ENCODE data around the gene INVS.
"Not testable (repeated sequence)": the region's sequence is repeated elsewhere in the genome, so short reads cannot be mapped to it uniquely, and the experiment has no call there.

The INVS gene

DNA sequence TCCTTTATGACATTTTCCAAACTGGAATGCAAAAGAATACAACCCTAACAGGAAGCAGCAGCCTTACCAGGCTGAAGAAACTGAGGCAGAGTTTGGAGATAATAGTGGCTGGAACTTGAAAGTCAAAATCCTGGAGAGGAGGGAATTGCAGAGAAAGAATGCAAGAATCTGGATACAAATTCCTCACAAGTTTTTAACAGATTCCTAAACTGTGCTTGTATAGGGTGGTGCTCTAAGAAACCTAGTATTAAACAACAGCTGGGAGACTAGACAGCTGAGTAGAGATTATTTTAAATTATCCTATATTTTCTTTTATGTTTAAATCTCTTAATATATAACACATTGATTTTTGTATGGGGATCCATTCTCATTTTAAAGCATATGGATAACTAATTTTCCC, 30.7 kb downstream of the INVS start:
- DNase-seq, result no peak

DNA sequence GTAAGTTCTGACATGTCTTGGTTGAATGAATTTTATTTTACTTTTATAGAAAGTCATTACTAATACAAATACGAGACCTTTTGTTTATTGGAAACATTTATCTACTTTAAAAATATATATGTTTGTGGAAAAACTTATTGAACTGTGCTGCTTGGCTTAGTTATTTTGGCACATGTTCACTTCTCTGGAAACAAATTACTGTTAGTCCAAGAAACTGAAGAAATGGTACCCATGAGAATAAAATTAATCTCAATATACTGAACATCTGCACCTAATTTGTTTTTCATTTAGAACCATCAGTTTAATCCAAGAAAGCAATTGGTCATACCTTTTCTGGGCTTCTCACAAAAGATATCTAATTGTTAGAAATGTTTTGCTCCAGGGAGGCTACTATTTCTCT, 32.2 kb downstream of the INVS start:
- DNase-seq, result no peak

DNA sequence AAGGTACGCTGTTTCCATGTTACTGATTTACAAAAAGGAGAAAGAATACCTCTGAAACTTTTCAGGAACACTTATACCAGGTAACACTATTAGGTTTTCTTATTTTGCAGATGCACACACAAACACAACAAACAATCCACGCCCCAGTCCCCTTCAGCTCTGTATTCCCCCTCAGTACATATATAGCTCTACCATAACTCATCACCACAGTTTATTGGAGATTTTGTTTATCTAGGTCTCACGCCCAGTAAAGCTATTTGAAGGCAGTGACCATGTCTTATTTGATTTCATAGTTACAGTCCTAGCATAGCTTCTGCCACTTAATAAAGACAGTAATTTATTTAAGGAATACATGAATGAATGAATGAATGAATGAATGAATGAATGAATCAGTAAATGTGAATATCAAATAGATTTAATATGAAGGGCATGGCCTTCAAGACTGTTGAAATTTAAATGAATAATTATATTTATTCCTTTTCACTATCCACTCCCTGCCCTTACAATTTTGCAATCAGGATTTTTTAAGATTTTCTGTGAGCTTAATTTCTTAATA, 32.9 kb downstream of the INVS start:
- DNase-seq, result no peak

DNA sequence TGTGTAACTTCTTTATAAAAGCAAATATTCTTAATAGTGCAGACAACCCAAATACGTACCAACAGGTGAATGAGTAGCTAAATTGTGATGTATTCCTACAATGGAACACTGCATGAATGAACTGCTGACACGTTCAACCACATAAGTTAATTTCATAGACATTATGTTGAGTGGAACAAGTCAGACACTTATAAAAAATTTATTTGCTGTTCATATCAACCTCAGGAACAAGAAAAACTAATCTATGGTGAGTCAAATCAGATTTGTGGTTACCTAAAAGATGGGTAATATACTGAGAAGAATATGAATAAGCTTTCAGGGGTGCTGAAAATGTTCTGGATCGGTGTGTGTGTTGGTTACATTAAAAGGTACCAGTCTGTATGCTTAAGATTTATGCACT, 35.7 kb downstream of the INVS start:
- no peak for DNase-seq

DNA sequence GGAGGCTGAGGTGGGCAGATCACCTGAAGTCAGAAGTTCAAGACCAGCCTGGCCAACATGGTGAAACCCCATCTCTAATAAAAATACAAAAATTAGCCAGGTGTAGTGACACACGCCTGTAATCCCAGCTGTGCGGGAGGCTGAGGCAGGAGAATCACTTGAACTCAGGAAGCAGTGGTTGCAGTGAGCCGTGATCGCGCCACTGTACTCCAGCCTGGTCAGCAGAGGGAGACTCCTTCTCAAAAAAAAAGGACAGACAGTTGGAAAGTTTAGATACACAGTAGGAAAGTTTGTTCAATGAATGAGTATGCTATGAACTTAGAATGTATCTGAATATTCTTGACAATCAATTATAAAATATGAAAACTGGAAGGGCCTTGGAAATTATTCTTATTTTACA, 37.8 kb downstream of the INVS start:
- DNase-seq, result not testable (repeated sequence)

DNA sequence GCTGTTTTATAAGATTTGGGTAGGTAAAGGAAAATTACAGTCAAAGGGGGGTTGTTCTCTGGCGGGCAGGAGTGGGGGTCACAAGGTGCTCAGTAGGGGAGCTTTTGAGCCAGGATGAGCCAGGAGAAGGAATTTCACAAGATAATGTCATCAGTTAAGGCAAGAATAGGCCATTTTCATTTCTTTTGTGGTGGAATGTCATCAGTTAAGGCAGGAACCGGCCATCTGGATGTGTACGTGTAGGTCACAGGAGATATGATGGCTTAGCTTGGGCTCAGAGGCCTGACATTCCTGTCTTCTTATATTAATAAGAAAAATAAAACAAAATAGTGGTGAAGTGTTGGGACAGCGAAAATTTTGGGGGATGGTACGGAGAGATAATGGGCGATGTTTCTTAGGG, 41.3 kb downstream of the INVS start:
- not testable (repeated sequence) for DNase-seq

DNA sequence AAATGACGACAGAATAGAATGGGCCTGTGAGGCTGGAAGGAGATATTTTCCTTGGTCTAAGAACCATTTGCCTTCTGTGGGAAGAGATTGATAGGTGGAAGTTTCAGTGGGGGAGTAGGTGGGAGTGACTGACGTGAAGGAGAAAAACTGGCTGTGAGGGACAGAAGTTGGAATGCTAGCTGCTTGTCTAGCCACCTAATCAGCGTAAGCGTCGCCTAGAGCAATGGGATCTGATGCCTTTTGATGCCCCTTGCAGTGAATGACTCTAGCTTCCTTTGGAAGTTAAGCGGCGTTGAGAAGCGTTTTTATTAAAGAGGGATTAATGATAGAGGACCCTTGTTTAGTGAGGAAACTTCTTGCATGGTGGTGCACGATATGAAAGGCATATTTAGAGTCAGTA, 42.8 kb downstream of the INVS start:
- DNase-seq, result not testable (repeated sequence)

DNA sequence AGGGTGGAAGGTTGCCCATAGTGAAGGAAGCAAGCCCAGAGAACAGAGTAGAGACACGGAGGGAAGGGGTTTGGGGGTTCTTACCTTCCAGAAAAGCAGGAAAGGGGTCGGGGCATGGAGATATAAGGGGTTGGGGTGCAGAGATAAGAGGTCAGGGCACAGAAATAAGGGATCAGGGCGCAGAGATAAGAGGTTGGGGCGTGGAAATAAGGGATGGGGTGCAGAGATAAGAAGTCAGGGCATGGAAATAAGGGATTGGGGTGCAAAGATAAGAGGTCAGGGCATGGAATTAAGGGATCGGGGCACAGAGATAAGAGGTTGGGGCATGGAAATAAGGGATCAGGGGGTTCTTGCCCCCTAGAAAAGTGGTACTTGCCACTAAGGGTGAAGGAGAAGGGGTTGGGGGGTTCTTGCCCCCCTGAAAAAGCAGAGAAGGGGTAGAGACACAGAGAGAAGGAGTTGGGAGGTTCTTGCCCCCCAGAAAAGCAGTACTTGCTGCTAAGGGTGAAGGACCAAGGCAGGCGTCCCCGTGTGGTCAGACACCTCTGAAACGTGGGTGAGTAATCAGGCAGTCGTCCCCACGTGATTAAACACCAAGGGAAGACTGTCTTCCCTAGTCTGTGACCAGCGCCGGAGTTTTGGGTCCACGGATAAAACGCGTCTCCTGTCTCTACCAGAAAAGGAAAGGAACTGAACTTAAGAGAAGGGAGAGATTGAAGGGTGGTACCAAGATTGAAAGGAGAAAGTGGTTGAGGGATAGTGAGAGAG, 46.3 kb downstream of the INVS start:
- DNase-seq, result not testable (repeated sequence)

DNA sequence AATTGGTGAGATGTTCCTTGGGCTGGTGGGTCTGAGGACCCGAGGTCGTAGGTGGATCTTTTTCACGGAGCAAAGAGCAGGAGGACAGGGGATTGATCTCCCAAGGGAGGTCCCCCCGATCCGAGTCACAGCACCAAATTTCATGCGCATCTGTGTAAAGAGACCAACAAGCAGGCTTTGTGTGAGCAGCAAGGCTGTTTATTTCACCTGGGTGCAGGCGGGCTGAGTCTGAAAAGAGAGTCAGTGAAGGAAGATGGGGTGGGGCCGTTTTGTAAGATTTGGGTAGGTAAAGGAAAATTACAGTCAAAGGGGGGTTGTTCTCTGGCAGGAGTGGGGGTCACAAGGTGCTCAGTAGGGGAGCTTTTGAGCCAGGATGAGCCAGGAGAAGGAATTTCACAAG, 46.9 kb downstream of the INVS start:
- DNase-seq, result not testable (repeated sequence)

DNA sequence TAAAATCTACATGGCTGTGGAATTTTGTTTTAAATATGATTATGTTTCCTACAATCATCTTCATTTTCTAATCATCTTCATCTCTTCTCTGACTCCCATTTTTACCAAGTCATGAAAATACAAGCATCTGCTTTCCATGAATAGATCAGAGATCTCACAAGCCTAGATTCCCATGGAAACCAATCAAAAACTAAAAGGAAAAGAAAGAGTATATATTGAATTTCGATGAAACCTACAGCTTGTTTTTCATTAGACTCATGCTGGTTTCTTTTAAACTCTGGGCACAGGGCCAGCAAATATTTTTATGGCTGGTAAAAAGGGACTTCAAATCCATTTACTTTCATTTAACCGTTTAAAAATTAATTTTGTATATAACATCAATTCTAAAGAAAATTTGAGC, 51.2 kb downstream of the INVS start:
- no peak for DNase-seq

DNA sequence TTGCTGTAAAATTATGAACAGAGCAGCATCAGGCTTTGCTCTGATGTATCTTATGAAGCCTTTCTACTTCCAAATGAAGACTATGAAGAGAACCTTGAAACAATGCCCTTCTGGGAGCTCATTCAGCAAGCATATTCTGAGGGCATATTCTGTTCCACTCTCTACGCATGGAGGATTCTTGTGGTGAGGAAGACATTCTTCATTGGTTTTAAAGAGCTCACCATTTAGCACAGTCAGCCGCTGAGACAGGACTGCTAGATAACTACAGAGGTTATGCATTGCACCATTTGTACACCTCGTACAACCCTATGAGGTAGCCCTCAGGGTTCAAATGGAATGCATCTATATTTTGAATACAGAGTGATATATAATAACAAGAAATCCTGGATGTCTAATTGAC, 61.0 kb downstream of the INVS start:
- no peak for DNase-seq

DNA sequence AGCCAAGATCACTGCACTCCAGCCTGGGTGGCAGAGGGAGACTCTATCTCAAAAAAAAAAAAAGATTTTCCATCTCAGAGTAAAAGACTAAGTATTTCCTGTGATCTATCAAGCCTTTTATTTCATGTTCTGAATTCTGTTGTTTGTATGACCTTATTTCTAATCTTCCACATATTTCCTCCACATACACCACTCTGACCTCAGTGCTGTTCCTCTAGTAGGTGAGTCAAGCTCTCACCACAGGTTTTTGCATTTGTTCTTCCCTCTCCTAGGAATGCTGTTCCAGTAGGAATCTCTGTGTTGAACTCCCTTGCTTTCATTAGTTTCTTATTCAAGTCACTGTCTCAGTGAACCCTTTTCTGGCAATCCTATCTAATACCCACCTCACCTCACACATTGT, 68.1 kb downstream of the INVS start:
- no peak for DNase-seq

DNA sequence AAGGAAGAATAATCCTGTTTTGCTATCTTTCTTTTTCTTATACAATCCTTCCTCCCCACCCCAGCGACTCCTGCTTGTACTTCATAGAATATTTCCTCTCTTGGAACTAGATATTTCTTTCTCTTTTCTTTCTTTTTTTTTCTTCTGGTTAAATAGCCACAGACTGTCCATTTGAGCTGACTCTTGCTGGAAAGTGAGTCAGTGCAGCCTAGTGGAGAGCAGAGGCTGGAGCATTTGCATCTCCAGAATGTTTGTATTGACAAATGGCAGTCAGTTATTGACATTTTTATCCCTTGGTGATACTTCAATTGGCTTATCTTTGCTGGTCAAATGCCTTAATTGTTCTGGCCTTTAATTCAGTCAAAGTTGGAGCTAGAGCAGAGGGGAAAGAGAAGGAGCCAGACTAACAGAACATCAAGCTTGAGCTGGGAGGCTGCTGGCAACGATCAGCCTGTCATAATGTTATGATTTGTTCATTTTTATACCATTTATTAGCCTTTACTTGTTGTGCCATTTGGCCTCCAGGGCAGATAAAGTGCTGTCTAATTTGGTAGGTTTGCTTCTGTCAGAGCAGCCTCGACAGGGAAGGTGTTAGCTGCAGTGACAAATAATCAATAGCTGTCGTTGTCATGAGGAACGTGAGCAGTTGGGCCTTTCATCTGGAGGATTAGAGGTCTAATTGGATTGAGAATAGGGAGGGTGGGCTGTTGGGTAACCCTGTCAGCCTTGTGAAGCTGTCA, 69.0 kb downstream of the INVS start:
- no peak for DNase-seq

DNA sequence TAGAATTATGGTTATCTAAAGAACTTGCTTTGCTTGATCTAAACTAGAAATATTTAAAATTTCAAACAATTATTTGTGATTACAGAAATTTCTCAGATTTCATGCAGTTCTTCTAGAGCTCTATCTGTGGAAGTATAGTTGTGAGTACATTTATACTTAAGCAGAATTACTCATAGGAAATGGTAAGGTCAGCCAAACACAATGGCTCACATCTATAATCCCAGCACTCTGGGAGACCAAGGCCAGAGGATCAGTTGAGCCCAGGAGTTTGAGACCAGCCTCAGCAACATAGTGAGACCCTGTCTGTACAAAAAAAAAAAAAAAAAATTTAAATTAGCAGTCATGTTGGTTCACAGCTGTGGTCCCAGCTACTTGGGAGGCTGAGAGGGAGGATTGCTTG, 71.0 kb downstream of the INVS start:
- DNase-seq, result no peak

DNA sequence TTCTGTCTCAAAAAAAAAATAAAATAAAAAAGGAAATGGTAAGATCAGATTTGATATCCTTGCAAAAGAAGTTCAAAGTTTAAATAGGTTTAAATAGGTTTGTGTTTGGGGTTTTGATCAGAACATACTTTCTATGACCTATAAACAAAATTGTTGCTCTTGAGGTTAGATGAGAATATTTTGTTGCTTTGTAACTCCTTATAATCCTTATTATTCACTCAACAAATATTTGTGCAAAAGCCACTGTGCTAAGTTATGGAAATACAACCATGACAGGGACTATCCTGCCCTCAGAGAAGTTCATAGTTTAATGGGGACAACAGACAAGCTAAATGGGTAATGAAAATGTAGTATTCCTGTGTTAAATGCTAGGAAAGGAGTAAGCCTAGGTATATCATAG, 71.5 kb downstream of the INVS start:
- DNase-seq, result no peak

DNA sequence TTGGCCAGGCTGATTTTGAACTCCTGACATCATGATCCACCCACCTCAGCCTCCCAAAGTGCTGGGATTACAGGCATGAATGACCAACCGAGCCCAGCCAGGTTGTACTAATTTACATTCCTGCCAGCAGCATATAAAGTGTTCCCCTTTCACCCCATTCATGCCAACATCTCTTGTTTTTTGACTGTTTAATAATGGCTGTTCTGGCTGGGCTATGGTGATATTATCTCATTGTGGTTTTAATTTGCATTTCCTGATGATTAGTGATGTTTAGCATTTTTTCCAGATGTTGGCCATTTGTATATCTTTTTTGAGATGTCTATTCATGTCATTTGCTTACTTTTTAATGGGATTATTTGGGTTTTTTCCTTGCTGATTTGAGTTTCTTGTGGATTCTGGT, 87.3 kb downstream of the INVS start:
- no peak for DNase-seq

DNA sequence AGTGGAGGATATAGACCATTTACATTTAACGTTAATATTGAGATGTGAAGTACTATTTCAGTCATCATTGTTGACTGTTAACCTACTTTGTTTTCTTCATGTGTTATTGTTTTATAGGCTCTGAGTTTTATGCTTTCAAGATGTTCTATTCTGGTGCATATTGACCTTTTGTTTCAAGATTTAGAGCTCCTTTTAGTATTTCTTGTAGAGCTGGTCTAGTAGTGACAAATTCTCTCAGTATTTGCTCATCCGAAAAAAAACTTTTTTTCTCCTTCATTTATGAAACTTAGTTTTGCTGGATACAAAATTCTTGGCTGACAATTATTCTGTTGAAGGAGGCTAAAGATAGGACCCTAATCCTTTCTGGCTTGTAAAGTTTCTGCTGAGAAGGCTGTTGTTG, 91.3 kb downstream of the INVS start:
- DNase-seq, result no peak

DNA sequence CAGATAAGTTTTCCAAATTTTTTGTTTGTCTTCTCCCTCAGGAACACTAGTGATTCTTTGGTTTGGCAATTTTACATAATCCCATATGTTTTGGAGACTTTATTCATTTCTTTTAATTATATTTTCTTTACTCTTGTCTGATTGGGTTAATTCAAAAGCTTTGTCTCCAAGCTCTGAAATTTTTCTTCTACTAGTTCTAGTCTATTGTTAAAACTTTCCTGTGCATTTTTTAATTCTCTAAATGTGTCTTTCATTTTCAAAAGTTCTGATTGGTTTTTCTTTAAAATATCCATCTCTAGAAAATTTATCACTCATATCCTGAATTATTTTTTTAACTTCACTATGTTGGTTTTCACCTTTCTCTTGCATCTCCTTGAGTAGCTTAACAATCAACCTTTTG, 92.2 kb downstream of the INVS start:
- DNase-seq, result no peak

DNA sequence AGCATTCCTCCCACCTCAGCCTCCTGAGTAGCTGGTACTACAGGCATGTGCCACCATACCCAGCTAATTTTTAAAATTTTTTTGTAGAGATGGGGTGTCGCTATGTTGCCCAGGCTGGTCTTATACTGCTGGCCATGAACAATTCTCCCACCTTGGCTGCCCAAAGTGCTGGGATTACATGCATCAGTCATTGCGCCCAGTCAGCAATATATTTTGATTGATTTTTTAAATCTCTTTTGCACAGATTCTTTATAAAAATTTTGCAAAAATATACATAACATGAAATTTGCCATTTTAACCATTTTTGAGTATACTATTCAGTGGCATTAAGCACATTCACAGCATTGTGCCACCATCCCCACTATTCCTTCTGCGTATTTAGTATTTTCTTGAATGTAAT, 94.0 kb downstream of the INVS start:
- no peak for DNase-seq

DNA sequence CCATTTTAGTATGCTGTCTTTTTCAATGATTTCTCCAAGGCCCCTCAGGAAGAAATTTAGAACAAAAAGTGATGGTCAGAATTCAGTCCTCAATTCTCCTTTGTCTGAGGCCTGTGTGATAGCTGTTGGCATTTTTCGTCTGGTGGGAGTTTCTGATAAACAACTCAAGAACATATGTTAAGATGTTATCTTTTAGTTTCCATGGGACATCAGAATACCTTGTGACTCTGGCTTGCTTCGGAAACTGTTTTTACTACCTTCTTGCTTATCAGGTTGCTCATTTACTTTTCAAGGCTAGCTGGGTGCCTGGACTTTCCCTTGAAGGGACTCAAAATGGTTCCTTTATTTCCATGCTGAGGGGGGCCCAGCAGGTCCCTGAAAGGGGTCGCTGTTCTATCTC, 97.2 kb downstream of the INVS start:
- no peak for DNase-seq

DNA sequence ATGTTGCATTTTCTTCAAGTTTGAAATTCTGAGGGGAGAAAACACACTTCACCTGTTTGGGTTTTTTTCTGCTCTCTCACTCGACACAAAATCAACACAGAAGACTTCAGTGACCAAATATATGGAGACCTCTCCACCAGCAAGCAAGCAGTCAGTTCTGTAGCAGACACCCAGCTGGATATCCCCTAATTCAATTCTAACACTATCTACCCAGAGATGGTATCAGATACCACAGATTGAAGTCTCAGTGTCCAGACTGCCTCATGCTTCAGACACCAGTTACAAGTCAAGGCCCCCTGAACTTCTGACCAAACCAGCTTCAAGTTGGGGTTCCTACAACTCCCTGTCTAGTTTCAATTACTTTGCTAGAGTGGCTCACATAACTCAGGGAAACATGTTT, 97.8 kb downstream of the INVS start:
- no peak for DNase-seq

DNA sequence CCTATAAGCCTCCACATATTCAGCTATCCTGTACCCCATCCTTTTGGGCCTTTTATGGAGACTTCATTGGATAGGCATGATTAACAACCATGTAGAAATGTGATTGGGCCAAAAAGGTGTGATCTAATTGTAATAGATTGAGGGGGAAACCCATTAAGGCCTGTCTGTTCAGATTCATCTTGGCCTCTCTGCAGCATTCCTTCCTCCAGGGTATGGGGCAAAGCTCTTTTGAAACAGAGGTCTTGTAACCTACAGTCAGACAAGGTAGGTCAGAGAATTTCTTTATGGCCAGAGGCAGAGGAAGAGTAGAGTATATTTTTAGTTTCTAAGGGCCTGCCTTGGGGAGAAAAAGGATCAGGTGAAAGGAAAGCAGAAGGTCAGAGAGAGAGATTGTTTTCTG, 98.5 kb downstream of the INVS start:
- DNase-seq, result no peak

DNA sequence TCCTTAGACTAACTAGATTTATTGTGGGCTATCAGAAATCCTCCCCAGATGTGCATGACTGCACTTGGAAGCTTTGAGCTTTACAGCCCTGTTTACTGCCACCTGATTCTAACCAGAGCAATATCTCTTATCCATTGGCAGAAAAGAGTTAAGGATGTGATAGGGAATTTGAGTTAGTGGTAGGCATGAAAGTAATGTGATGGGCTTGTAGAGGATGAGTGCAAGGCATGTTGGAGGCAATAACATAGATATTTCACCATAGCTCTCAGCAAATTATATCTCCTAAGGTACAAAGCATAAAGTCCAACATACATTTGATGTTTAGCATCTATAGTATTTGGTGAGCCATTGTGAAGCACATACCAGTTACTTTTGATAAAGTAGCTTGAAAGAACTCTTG, 103.8 kb downstream of the INVS start:
- DNase-seq, result no peak

DNA sequence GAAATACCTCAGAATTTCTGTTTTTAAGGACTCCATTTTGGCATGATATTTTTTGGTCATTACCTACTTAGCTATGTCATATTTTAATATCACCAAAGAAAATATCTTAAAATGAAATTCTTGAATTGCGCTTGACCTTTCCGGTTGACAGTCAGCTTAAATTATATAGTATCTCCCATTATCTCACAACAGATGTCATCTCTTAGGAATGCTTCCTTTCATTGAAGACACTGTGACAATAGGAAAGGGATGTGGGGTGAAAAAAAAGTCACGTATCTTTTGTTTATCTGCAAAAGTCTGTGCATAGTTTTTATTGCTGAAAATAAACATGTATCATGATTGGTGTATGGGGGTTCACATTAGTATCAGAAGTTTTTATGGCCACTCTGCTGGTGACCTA, 105.8 kb downstream of the INVS start:
- DNase-seq, result no peak

DNA sequence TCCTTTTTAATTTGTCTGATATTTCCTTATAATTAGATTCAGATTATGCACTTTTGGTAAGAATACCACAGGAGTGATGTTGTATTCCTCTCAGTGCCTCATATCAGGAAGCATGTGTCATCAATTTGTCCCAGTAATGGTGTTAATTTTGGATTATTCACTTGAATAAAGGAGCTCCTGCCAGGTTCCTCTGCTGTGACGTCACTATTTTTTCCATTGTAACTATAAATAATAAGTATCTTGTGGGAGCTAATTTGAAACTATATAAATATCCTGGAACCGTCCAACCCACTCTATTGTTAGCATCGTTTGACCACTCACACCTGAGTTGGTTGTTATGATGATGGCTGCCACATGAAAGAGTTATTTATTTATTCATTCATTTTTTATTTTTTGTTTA, 107.9 kb downstream of the INVS start:
- no peak for DNase-seq
